H9 (cell line): ENCODE data around the gene DUSP2. TPM values are rescaled to one million over a fixed set of nuclear protein-coding genes. Genes with fewer than 3 reads are reported as not detected.

ENCODE experiments used
- DNase-seq: peaks from one replicate; pipeline ENCODE4 v3.0.0-alpha.2; 2017
- H2AFZ ChIP-seq: one replicate; pipeline ENCODE4 v1.6.1; 2013; ENCODE audit warnings: mild to moderate bottlenecking, low read length, control low read depth, moderate library complexity
- H2AK5ac ChIP-seq: 2 replicates; pipeline ENCODE4 v1.6.1; 2013; ENCODE audit warnings: low read length, control low read depth, mixed read lengths; ENCODE audit not compliant: insufficient read length
- H2BK120ac ChIP-seq: one replicate; pipeline ENCODE4 v1.6.1; 2013; ENCODE audit warnings: low read depth, mild to moderate bottlenecking, low read length, control low read depth, inconsistent platforms; ENCODE audit not compliant: poor library complexity, severe bottlenecking
- H2BK12ac ChIP-seq: 2 replicates; pipeline ENCODE4 v1.6.1; 2013; ENCODE audit warnings: low read length, control low read depth, mixed read lengths, low read depth; ENCODE audit not compliant: insufficient read length
- H2BK15ac ChIP-seq: 2 replicates; pipeline ENCODE4 v1.6.1; 2013; ENCODE audit warnings: low read depth, low read length, control low read depth
- H2BK20ac ChIP-seq: one replicate; pipeline ENCODE4 v1.6.1; 2013; ENCODE audit warnings: low read depth, mild to moderate bottlenecking, low read length, control low read depth, inconsistent platforms; ENCODE audit not compliant: poor library complexity, severe bottlenecking
- H2BK5ac ChIP-seq: 2 replicates; pipeline ENCODE4 v1.6.1; 2013; ENCODE audit warnings: low read length, control low read depth, mixed read lengths; ENCODE audit not compliant: insufficient read length
- H3K14ac ChIP-seq: 2 replicates; pipeline ENCODE4 v1.6.1; 2013; ENCODE audit warnings: low read length, control low read depth; ENCODE audit not compliant: insufficient read depth
- H3K18ac ChIP-seq: 2 replicates; pipeline ENCODE4 v1.6.1; 2013; ENCODE audit warnings: low read depth, mild to moderate bottlenecking, mixed read lengths, low read length, control low read depth; ENCODE audit not compliant: insufficient read length
- H3K23ac ChIP-seq: 2 replicates; pipeline ENCODE4 v1.6.1; 2013; ENCODE audit warnings: low read length, control low read depth, mixed read lengths, low read depth; ENCODE audit not compliant: insufficient read length
- H3K23me2 ChIP-seq: 2 replicates; pipeline ENCODE4 v1.6.1; 2013; ENCODE audit warnings: low read depth, mild to moderate bottlenecking, mixed read lengths, low read length, control low read depth; ENCODE audit not compliant: insufficient read length, poor library complexity, severe bottlenecking
- H3K27ac ChIP-seq: 2 replicates; pipeline ENCODE4 v1.5.1; 2013; ENCODE audit warnings: low read length, control low read depth, mixed read lengths, low read depth; ENCODE audit not compliant: insufficient read length
- H3K27me3 ChIP-seq: 2 replicates; pipeline ENCODE4 v1.6.1; 2013; ENCODE audit warnings: low read length, control low read depth, inconsistent platforms; ENCODE audit not compliant: insufficient read depth
- H3K4ac ChIP-seq: 2 replicates; pipeline ENCODE4 v1.6.1; 2013; ENCODE audit warnings: low read depth, mild to moderate bottlenecking, control low read depth, inconsistent platforms, low read length, moderate library complexity
- H3K4me1 ChIP-seq: 2 replicates; pipeline ENCODE4 v1.6.1; 2013; ENCODE audit warnings: low read length, control low read depth, inconsistent platforms; ENCODE audit not compliant: insufficient read depth
- H3K4me2 ChIP-seq: 2 replicates; pipeline ENCODE4 v1.6.1; 2013; ENCODE audit warnings: low read length, control low read depth, mixed read lengths; ENCODE audit not compliant: insufficient read length, insufficient read depth
- H3K56ac ChIP-seq: 2 replicates; pipeline ENCODE4 v1.6.1; 2013; ENCODE audit warnings: low read depth, mild to moderate bottlenecking, mixed read lengths, low read length, control low read depth; ENCODE audit not compliant: insufficient read length
- H3K79me1 ChIP-seq: 2 replicates; pipeline ENCODE4 v1.6.1; 2013; ENCODE audit warnings: low read depth, mild to moderate bottlenecking, moderate library complexity, low read length, control low read depth, inconsistent platforms; ENCODE audit not compliant: insufficient read depth, poor library complexity, severe bottlenecking
- H3K79me2 ChIP-seq: 2 replicates; pipeline ENCODE4 v1.6.1; 2013; ENCODE audit warnings: low read length, control low read depth, inconsistent platforms; ENCODE audit not compliant: insufficient read depth
- H3K9ac ChIP-seq: 2 replicates; pipeline ENCODE4 v1.6.1; 2013; ENCODE audit warnings: low read length, control low read depth, mixed read lengths; ENCODE audit not compliant: insufficient read length; ENCODE audit errors: extremely low read depth
- H3K9me3 ChIP-seq: one replicate; pipeline ENCODE4 v1.6.1; 2013; ENCODE audit warnings: low read depth, low read length, inconsistent platforms; ENCODE audit not compliant: control insufficient read depth
- H3T11ph ChIP-seq: one replicate; pipeline ENCODE4 v1.6.1; 2013; ENCODE audit warnings: mild to moderate bottlenecking, low read length, control low read depth, inconsistent platforms
- H4K20me1 ChIP-seq: one replicate; pipeline ENCODE4 v1.6.1; 2013; ENCODE audit not compliant: control insufficient read depth, insufficient read length, insufficient read depth
- H4K5ac ChIP-seq: 2 replicates; pipeline ENCODE4 v1.6.1; 2013; ENCODE audit warnings: low read depth, mild to moderate bottlenecking, mixed read lengths, low read length, control low read depth; ENCODE audit not compliant: insufficient read length
- H4K8ac ChIP-seq: replicated peaks from 2 replicates; pipeline ENCODE4 v1.6.1; 2013; ENCODE audit warnings: low read length, control low read depth, mixed read lengths, low read depth; ENCODE audit not compliant: insufficient read length
- H4K91ac ChIP-seq: 2 replicates; pipeline ENCODE4 v1.6.1; 2013; ENCODE audit warnings: low read depth, mild to moderate bottlenecking, moderate library complexity, mixed read lengths, low read length, control low read depth; ENCODE audit not compliant: insufficient read length
- H3K27ac Mint-ChIP-seq, 3 experiments: 2 replicates in 2 of 3; 3 replicates in 1 of 3; pipeline ENCODE4 v1.8.0; 2020 to 2021; ENCODE audit warnings: mixed read lengths in 3 of 3, mild to moderate bottlenecking in 1 of 3, moderate library complexity in 1 of 3
- H3K27me3 Mint-ChIP-seq: 2 replicates; pipeline ENCODE4 v1.8.0; 2021; ENCODE audit warnings: low read depth, mild to moderate bottlenecking, moderate library complexity, mixed read lengths
- H3K36me3 Mint-ChIP-seq, 3 experiments: 2 replicates in 2 of 3; 3 replicates in 1 of 3; pipeline ENCODE4 v1.8.0; 2020 to 2021; ENCODE audit warnings: low read depth in 3 of 3, mixed read lengths in 3 of 3; ENCODE audit not compliant: insufficient read depth in 1 of 3
- H3K4me1 Mint-ChIP-seq, 2 experiments: 2 replicates each; pipeline ENCODE4 v1.8.0; 2020; ENCODE audit warnings: mixed read lengths in 2 of 2
- H3K4me3 Mint-ChIP-seq, 2 experiments: 2 replicates in 1 of 2; 3 replicates in 1 of 2; pipeline ENCODE4 v1.8.0; 2020 to 2021; ENCODE audit warnings: mild to moderate bottlenecking in 2 of 2, mixed read lengths in 2 of 2, moderate library complexity in 1 of 2
- H3K9me3 Mint-ChIP-seq, 2 experiments: 2 replicates in 1 of 2; 3 replicates in 1 of 2; pipeline ENCODE4 v1.8.0; 2020; ENCODE audit warnings: mild to moderate bottlenecking in 2 of 2, mixed read lengths in 2 of 2, moderate library complexity in 1 of 2
- CTCF ChIP-seq: fragments of 200-600 bp; sonication (generic); conservative IDR thresholded peaks from 3 replicates; pipeline ENCODE4 v1.8.0; 2021; ENCODE audit warnings: antibody characterized with exemption, mild to moderate bottlenecking
- WGBS: extraction: QIAGEN DNeasy Blood & Tissue Kit; methylation state at CpG from one replicate; pipeline ENCODE4 v1.1.7; 2013; ENCODE audit warnings: missing lambda C conversion rate, low lambda C conversion rate, mixed read lengths; ENCODE audit not compliant: insufficient read length; ENCODE audit errors: extremely low coverage; 5-methylcytosine and 5-hydroxymethylcytosine counted together
- total RNA-seq: library from RNA; stranded (reverse); gene quantifications from 2 replicates; pipeline ENCODE4 v1.2.1, GENCODE V29; 2021

DUSP2 gene
- total RNA-seq, 1 experiment from 2014 or later, result 14.9 TPM

DNA sequence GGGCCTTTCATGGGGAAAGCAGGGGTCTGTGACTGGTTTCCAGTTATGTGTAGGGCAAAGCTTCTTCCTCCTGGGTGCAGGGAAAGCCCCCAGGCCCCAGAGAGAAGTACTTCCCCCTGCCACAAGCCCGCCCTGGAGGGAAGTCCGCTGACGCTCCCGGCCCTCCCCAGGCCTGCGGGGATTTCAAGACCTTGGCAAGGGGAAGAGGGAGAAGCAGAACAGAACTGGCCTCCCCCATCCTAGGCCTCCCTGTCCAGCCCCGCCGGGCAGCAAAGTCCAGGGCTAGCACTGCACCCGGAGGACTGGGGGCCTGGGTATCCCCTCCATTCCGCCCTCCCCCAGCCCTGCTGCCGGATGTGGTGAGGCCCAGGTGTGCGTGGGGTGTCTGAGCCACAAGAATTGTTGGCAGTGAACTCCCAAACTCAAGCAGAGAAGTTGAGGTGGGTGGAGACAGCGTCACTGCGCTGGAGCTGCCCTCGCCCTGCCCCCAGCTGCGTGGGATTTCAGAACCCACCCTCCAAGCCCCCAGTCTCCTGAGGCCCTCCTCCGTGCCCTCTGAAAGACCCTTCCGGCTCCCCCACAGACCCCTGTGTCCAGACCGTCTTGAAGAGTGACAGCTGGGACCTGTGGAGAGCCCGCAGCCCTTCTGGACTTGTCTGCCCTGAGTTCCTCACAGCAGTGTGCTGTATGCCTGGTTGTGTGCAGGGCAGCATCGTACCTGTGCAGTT lies 1.1 kb upstream of the DUSP2 start:
- Histone ChIP-seq H3K9ac (no peak overlapping the region), H2BK5ac (no peak overlapping the region), H3K27ac (no peak overlapping the region), H3K14ac (no peak overlapping the region), H4K5ac (no peak overlapping the region), H3K79me1 (no peaks in the 10 kb centered on the region), H3K18ac (no peak overlapping the region), H2BK15ac (no peak overlapping the region), H2BK20ac (no peak overlapping the region), H3T11ph (no peak overlapping the region), H3K4me1 (no peaks in the 10 kb centered on the region; the same call in 1 of the 2 replicates), H3K9me3 (no peaks in the 10 kb centered on the region), H3K23ac (no peak overlapping the region), H4K91ac (no peak overlapping the region), H3K23me2 (peaks cover 6% of the 10 kb centered on the region), H2BK120ac (no peak overlapping the region), H3K56ac (no peak overlapping the region), H3K79me2 (no peaks in the 10 kb centered on the region), H3K27me3 (no peaks in the 10 kb centered on the region; the same call in 1 of the 2 replicates), H2AFZ (no peak overlapping the region), H3K4ac (no peak overlapping the region), H2BK12ac (no peak overlapping the region), H2AK5ac (no peak overlapping the region), H3K4me2 (no peak overlapping the region), H4K8ac (no peak overlapping the region), H4K20me1 (no peaks in the 10 kb centered on the region)
- DNase-seq, result peak; percentile 29
- H3K27me3 Mint-ChIP-seq, result peaks cover 40% of the 10 kb centered on the region
- 0 out of 5 replicates have a peak overlapping the region, but pooled peaks of 1 of the 2 experiments have one; percentile 17 for H3K4me3 Mint-ChIP-seq
- no peak for TF ChIP-seq CTCF
- WGBS, result no CpG with 5 or more reads among the region's 20 CpGs
- H3K27ac Mint-ChIP-seq, result no peak overlapping the region
- H3K9me3 Mint-ChIP-seq, result no peaks in the 10 kb centered on the region
- H3K4me1 Mint-ChIP-seq, result peaks cover 20 to 42% of the 10 kb centered on the region in 2 experiments
- peaks cover 0 to 18% (median 0%) of the 10 kb centered on the region in 3 experiments; a peak in 2 of 7 replicates for H3K36me3 Mint-ChIP-seq
